ENCODE data around the gene ZC3H8.
"Not testable (repeated sequence)": the region's sequence is repeated elsewhere in the genome, so short reads cannot be mapped to it uniquely, and the experiment has no call there.

ZC3H8 gene

DNA sequence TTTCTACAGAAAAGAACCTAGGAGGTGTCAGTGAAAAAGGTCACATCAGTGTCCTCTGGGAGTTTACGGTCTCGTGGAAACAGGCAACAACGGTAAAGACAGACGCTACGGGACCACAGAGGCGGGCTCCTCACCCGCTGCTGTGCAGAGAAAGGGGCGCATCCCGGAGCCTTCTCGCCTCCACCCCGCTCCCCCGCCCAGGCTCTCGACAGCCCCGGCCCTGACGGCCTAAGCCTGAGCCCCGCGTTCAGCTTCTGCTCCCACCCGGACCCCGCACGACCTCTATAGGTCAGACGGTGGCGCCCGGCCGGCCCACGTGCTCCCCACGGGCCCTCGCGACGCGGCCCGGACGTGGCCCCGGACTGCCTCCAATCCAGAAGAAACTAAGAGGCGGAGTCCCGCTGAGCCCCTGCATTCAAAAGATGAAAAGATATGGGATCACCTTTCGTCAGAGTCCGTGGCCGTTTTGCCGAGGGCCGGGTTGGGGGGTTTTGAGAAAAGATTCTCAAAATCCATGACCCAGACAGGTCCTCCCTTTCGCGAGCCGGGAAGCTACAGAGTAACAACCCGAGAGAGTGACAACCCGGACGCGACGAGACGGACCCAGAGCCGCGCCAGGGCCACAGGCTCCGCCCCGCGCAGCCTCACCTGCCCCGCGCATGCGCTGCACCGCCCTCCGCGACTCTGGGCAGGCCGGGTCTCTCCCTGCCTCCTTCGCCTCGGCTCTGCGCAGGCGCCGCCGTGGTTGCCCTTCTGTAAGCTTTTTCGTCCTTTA lies at the start of gene ZC3H8:
TSS of gene ZC3H8 (minus strand) at position 577 of the 775 bp plus-strand sequence. CDS start at position 516, 61 bp downstream.
- peak; percentile 95 to 96 for DNase-seq

DNA sequence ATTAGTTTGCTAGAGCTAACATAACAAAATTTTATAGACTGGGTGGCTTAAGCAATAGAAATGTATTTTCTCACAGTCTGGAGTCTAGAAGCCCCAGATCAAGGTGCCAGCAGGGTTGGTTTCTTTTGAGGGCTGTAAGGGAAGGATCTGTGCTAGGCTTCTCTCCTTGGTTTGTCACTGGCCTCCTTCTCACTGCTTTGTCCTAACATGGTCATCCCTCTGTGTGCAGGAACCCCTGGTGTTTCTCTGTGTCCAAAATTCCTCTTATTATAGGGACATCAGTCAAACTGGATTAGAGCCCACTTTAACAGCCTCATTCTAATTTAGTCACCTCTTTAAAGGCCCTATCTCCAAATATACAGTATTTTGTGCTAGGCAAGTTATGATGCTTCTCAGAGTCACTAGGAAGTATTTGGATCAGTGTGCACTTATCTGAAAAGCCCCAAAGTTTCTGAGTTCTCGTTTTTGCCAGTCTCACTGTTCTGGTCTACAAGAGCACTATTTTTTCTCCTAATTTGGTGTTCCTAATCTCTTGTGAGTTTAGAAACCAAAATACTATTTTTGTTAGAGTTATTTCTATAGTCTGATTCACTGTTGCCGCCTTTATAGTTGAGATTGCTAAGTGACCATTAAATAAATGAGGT lies 49.6 kb upstream of the ZC3H8 start:
- no peak for DNase-seq

DNA sequence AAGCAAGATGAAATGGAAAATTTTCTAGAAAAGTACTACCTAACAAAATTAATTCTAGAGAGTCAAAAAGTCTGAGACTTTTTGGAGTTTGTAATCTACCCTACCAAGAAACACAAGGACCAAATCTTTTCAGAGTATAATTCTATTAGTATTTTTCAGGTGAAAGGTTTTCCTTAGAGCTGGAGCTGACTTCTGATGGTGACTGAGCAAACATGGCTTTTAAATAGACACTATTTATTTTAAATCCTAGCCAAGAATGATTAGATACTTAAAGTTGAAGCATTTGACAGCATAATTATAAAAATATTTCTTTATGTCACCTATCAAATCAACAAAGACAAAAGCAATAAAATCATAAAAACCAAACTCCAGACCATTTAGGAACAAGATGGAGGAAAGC lies 47.1 kb upstream of the ZC3H8 start:
- no peak for DNase-seq

DNA sequence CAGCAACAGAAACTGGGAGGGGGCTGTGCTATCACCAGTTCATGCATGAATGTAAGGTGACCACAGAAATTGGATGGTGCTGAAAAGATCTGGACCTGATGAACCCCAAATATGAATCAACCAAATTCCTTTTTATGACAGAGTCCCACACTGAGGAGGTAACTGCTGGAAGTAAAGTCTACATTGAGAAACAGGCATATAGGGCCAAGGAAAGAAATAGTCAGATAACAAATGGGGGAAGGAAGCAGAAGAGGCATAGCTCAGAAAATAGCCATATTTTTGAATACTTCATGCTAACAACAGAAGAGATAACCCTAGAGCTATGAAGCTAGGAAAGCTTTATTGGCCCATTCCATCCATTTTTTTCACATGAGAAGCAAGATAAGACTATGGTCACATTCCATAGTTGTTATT lies 46.3 kb upstream of the ZC3H8 start:
- no peak for DNase-seq

DNA sequence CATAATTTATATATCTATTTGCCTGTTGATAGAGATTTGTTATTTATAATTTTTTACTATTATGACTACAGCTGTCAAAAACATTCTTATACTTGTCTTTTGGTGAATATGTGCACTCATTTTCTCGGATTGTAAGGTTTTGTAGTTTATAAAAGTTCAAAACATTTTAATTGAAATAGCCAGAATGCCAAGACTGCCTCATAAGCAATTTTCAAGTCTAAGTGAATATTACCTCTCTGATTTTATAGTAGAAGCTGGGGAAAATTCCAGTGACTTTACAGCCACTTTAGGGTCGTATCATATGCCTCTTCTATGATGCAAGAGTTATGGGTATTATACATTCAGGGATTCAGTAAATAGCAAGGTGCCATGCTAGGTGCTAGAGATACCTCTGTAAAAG lies 41.6 kb upstream of the ZC3H8 start:
- DNase-seq: no peak

DNA sequence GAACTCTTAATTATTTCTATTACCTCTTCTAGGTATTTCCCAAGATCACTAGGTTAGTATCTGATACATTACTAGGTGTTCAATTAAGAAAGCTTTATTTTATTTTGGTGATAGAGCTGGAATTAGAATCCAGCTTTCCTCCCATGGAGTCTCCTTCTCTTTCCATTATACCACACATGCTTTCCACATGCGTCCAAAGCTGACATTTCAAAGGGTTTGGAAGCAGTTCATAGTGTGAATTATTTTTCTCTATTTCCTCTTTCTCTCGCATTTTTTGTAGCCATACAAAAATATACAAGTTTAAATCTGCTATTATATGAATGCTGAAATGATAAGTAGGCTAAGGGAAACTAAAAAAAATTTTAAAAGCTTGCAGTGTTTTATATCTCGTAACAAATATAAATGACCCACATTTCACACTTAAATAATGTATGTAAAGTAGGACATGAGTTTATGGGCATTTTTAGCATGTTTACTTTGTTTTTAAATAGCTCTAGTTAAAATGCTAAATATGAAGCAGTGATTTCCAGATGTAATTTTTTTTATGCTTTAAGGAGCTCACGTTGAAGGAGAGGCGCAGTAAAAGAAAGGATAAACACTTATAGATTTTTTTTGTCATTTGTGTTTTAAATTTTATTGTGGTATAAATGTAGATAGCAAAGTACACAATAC lies 40.7 kb upstream of the ZC3H8 start:
- no peak for DNase-seq

DNA sequence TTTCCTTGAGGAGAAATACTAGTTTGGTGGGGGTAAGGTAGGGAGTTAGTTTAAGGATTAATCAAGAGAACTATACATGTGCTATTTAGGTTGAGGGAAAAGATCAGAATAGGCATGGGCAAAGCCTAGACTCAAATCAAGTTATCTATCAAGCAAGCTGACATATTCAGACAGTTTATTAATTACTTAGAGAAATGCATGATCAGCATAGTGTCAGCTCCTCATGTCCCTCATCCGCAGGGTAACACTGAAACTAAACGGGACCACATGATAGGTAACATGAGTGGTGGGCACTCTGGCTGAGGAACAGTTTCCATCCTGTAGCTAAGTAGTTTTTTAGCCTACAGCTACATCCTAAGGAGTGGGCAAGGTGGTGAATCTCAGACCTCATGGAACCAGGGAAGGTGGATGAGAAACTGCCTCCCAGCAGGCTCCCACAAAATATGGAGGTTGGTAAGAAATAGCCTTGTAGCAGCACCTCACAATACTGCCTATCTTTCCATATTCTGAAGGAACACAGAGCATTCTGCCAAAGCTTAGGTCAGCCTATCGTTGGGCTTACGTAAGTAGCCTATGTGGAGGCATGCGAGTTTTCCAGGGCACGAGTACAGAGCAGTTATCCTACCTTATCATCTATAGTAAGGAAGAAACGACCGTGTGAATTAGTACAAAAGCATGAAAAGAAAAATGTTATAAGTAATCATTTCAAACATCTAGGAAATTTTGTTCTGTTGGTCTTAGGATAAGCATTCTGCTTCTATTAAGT lies 39.0 kb upstream of the ZC3H8 start:
- DNase-seq: no peak

DNA sequence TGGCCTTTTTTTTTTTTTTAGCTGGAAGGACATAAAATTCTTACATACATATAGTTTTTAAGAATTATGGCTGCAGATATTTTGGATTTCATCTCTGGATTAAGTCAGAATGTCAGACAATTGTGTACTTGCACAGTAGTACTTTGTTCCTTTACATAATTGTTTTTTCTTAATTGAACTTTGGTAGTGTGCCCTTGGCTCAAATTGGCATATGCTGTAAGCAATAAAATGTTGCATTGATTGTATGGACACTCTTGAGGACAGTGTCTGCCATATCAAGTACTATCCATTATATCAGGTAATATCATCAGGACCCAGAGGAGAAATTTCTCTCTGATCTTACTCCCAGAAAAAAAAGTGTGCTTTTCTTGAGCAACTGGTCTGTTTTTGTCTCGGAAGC lies 35.8 kb upstream of the ZC3H8 start:
- DNase-seq: no peak

DNA sequence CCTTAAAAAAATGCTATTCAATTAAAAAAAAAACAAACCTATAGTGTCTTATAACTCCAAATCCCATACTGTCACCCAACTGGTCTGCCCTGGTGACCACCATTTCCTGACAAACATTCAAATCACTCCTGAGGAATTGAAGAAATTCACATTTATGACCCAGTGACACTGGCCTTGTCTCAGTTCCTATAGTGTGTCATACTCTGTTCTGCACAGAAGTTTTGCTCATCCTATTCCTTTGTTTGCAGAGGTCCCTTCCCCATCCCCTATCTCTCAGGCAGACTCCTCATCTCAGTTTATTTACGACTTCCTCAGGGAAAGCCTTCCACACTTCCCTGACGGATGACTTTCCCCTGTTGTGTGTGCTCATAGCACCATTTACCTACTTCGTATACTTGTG lies 35.2 kb upstream of the ZC3H8 start:
- no peak for DNase-seq

DNA sequence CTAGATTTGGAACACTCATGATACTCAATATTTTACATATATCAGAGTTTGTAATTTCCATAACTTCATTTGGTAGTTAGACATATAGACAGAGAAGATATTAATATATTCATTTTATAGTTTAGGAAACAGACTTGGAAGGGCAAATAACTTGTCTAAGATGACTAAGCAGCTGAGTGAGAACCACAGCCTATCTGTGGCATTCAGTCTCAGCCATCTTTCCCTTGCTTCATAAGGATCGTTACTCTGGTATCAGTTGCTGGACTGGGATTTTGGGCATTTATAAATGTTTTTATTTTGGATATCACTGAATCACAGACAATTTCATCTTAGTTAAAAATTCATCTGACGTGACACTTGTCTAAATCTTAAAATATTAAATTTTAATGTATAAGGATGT lies 28.7 kb upstream of the ZC3H8 start:
- not testable (repeated sequence) for DNase-seq

DNA sequence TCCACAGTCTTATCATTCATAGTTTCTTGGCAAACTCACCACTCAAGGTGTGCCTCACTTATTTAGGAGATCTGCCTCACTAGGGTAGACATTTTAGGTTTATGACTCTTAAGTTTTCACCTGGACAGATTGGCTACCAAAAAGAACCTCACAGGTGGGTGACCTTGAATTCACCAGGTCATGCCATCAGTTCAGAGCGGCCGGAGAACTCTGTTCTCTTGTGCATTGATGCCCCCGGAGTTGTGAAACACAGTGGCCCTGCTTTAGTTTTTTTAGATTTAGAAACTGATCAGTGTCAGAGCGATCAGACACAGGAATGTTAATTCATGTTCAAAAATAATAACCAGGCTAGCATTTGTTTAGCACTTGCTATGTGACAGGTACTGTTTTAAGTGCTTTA lies 27.2 kb upstream of the ZC3H8 start:
- not testable (repeated sequence) for DNase-seq

DNA sequence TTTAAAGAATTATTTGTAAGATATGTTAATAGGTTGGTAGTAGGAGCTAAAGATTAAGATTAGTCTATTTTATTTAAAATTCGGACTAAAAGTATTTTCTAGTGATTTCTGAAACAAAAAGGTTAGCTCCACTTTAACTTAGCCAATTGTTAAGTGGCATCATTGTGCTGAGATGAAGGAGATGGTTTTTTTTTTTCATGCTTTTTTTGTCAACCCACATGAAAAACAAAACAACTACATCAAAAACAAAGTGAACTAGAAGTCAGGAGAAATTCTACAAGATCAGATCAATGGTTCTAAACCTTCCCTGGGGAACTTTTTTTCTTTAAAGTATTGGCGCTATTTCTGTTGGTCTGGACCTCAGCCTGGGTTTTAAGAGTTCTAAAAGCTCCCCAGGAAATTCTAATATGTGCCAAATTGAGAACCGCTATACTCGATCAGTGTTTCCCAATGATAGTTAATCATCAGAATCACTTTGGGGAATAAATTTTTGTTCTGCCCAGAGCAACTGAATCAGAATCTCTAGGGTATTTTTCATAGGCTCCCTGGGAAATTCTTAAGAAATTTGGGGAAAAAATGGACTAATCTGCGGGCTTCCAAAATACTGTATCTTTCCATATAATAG lies 22.9 kb upstream of the ZC3H8 start:
- peak in 1 of 2 donors; percentile 18 for DNase-seq

DNA sequence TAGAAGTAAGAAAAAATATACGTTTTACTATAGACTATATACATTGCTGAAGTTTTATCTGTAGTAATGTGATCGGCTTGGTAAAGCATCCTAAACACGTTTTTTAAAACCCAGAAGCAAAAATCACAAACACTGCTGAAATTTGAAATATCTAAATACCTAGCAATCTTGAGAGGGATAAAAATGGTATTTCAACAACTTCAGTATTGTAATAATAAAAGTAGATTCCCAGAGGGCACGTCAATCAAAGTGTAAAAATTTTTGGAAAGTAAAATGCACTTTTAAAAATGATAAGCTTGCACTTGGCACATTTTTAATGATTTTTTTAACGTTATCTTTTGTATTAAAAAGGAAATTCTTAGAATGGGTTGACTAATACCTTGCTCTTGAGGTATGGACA lies 22.1 kb upstream of the ZC3H8 start:
- no peak for DNase-seq

DNA sequence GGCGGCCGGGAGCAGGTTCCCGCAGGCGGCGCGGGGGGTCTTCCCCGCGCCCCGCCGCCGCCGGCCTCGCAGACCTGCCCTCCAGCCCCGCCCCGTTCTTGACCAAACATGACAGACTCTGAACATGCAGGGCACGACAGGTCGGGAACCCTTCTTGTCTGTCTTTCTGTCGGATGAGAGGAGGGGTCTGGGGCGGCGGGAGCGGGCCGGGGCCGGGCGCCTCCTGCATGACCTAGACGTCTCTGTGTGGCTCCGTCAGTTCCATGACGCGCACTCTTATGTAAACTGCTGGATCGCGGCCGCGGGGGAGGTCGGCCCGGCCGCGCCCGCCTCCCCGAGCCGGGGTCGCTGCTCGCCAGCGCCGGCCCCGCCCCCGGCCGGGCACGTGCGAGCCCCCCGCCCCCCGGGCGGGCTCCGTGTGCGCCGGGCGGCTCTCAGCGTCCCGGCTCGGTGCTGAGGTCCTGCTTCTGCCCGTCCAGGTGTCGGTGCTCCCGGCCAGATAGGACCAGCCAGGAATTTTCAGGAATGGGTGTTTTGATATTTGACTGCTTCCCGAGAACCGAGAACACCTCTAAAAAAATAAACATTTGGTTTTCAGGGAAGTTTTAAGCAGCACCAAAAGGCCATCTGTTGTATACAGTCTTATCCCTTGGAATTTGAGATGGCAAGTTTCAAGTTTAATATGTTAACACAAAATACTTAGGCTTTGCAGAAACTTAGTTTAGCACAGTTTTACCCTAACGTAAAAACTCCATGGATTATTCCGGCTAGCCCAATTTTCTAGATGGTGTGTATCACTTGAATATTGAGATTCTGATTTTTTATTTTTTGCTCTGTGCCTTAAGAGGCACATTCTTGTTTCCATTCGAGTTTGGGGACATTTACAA lies 21.3 kb upstream of the ZC3H8 start:
- peak; percentile 85 for DNase-seq

DNA sequence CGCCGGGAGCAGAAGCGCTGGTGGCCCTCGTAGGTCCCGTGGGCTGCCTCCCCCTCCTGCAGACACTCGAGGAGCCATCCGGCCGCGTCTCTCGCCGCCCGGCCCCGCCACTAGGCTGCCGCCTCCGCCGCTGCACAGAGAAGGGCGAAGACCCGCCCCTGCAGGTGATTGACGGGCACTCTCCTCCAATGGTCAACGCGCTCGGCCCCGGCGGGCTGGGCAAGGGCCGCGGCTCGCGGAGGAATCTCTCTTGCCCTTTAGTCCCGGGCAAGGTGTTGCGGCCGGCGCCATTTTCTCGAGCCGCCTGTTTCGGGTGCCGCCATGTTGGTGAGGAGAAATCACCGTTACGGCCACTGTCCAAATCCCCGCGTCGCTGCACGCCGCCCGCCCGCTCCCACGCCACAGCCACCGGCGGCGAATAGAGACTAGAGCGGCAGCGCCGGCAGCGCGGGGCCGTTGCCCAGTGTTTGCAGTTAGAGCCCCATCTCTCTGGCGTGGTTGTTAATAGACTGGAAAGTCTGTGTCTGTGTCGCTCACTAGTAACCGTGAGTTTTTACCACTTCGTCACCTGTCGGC lies 20.6 kb upstream of the ZC3H8 start, which contains the start of gene ZC3H6:
TSS of gene ZC3H6 (plus strand) at position 287 of the 576 bp plus-strand sequence. CDS start 398 bp downstream, outside the sequence.
- DNase-seq: peak; percentile 98 to 99

DNA sequence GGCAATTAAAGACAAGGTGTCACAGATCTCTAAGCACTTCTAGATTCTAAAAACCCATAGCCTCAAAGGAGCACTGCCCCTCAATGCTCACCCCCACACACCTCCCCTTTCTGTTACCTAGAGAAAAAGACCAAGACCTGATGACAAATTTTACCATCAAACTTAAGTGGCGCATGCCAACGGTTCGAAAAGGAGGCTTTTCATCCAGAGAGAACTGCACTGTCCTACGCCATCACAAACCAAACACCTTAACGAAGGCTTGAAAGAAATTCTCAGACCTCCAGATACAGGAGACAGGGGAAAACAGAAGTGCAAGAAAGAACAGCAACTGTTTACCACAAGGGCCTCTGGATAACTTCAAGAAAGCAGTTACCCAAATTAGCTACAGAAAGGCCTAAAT lies 18.5 kb upstream of the ZC3H8 start:
- no peak for DNase-seq

DNA sequence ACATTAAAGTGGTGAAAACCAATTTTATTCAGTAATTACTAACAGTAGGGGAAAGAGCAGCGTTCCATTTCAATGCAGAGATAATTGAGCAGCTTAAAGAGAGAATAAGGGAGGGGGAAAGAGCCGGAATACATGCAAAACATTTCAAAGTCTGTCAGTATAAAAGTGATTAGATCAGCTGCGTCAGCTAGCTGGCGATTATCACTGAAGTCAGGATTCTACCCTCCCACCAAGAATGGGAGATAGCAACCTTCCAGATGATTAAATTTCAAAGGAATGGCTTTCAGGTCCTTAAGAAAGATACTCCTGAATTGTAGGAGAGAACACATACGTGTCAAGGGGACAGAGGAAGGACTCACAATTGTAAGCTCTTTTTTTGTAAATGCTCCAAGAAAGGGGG lies 17.8 kb upstream of the ZC3H8 start:
- DNase-seq: no peak

DNA sequence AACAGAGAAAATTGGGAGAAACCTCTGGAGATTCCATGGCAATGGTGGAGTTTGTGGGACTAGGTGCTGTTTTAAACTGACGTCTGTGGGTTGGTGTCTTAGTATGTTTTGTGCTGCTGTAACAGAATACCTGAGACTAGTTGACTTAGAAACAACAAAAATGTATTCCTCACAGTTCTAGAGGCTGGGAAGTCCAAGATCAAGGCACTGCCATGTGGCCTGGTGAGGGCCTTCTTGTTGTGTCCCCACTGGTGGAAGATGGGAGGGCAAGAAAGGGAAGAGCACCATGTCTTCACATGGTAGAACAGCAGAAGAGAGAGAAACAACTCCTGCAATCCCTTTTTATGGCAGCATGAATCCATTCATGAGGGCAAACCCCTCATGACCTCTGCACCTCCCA lies 13.7 kb upstream of the ZC3H8 start:
- no peak for DNase-seq

DNA sequence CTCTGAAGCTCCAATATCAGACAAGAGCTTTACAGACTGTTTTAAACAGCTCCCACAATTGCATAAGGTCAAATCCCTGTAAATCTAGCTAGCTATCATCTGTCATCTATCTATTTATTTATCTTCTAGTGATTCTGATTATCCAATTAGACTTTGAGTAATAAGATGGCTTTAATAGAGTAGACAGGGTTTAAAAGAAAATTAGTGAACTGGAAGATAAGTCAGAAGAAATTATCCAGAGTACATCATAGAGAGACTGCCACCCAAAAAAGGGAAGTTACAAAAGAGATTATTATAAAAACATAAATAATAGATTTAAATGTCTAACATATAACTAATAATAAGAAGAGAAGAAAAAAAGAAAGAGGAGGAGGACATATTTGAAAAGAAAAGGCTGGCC lies 8.0 kb upstream of the ZC3H8 start:
- DNase-seq: no peak

DNA sequence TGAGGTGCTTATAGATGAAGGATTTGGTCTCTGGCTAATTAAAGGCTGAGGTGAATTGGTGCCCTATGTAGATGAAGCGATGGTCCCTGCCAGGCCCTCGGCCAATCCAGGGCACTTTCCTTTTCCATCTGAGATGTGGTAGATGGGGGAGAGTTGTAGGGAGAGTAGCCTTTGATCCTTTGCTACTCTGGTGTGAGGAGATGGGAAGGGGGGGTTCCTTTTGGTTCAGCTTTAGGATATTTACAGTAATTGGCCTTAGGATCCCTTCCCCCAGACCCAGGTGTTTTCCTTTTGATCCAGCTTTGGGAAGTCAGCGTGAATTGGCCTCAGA lies 5.4 kb upstream of the ZC3H8 start:
- no peak for DNase-seq
